22Rv1 (cell line): ENCODE results near the gene ZNF76.

Experiments used
- H3K27ac ChIP-seq: fragments of 450-650 bp; 2 replicates; pipeline ENCODE4 v1.5.1; 2017
- CTCF ChIP-seq: fragments of 450-650 bp; IDR thresholded peaks from 2 replicates; pipeline ENCODE4 v1.5.1; 2017; ENCODE audit warnings: mild to moderate bottlenecking
- ZFX ChIP-seq: fragments of 450-650 bp; IDR thresholded peaks from 2 replicates; pipeline ENCODE4 v1.6.1; 2017; ENCODE audit warnings: antibody characterized with exemption, borderline replicate concordance

The ZNF76 gene

DNA sequence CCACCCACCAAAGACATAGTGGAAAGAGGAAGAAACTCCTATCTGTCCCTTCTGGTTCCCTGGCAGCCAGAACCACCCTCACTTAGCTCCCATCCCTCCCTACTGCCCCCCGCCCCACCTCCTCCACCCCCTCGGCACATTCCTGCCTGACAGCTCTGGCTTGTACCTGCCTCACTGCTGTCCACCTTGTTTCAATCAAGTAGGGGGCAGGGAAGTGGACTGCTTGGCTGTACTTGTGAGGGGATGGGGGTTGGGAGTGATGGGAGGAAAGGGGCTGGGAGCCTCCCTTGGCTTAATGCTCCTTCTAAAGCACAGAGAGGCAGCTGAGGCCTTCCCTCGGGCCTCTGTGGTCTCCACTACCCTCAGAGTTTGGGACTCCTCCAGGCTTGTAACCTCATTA is 22.1 kb upstream of the ZNF76 start:
- no peak for TF ChIP-seq ZFX
- TF ChIP-seq CTCF, result no peak
- no peak overlapping the region for H3K27ac ChIP-seq

- no peak overlapping the region for H3K27ac ChIP-seq
- no peak for TF ChIP-seq CTCF
These were observed 20.7 kb upstream of the ZNF76 start for GRCh38 chr6:35238843-35239289.

GRCh38 chr6:35239581-35239980 is 20.0 kb upstream of the ZNF76 start:
- TF ChIP-seq ZFX, result no peak
- no peak for TF ChIP-seq CTCF
- no peak overlapping the region for H3K27ac ChIP-seq

DNA sequence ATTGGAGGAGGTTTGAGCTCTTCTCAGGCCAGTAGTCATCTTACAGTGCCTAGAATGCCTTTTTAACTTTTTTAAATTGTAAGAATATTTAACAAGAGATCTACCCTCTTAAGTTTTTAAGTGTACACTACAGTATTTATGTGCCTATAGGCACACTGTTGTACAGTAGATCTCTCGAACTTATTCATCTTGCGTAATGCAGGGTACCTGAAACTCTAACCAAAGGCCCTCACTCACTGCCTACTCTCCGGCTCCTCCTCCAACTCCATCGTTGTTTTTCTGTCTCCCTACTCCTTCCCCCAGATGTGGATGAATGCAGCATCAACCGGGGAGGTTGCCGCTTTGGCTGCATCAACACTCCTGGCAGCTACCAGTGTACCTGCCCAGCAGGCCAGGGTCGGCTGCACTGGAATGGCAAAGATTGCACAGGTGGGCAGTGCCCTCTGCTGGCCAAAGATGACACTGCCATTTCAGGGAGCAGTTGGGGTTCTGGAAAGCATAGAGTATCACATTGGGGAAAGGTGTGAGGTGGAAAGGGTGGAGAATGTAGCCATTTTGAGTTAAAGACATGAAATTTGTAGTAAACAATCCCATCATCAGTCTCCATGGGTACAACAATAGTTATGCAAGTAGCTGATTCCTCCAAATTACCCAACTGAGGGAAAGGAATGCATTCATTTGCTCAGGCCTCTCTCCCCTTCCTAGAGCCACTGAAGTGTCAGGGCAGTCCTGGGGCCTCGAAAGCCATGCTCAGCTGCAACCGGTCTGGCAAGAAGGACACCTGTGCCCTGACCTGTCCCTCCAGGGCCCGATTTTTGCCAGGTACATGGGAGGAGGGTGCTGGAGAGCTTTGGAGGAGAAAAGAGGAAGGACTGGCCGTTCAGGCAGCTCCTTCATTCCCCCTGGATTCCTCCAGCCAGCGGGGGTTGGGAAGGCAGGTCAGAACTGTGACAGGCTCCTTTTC is 18.4 kb upstream of the ZNF76 start:
- no peak overlapping the region for H3K27ac ChIP-seq
- TF ChIP-seq CTCF (peak; percentile 98), ZFX (no peak)

- TF ChIP-seq ZFX (no peak), CTCF (no peak)
- no peak overlapping the region for H3K27ac ChIP-seq
These were observed 17.0 kb upstream of the ZNF76 start for GRCh38 chr6:35242486-35242885.

GRCh38 chr6:35242906-35243305 is 16.6 kb upstream of the ZNF76 start:
- TF ChIP-seq CTCF (no peak), ZFX (no peak)
- no peak overlapping the region for H3K27ac ChIP-seq

DNA sequence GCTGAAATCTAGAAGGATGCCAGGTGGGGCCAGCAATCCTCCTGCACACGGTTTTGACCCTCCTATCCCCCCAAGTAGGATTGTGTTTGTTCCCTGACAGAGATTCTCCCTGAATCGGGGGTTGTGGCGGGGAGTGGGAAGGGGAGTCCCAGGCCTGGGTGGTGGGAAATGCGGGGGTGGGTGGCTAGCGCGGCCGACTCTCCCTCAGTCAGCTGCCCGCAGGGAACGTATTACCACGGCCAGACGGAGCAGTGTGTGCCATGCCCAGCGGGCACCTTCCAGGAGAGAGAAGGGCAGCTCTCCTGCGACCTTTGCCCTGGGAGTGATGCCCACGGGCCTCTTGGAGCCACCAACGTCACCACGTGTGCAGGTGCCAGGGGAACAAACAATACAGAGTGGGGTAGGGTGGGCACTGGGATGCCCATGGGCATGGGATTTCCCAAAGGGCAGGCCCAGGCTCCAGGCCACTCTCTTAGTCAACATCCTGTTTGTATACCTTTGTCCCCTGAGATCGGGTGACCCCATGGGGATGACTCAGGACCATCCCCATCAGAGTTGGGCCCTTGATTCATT is 16.1 kb upstream of the ZNF76 start:
- H3K27ac ChIP-seq, result no peak overlapping the region
- TF ChIP-seq CTCF (no peak), ZFX (no peak)
